ENCODE results near the gene CAPN2.

The CAPN2 gene

DNA sequence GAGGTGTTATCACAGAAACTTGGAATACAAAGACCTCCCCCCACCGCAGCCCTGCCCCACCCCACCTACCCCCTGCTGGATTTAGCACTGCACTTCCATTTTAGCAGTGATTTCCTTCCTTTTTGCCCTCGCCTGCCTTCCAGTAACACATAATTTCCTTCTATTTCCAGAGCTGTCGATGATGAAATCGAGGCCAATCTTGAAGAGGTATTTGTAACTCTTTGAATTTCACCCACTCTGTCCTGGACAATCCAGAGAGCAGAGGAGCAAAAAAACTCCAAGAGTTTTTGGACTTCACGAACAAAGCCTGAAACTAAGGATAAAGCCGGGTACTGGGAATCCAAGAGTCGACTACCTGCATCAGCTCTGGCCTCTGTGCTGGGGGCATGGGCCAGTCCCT, 49.1 kb downstream of the CAPN2 start:
- DNase-seq (ENCODE audit: low spot score), result no peak

DNA sequence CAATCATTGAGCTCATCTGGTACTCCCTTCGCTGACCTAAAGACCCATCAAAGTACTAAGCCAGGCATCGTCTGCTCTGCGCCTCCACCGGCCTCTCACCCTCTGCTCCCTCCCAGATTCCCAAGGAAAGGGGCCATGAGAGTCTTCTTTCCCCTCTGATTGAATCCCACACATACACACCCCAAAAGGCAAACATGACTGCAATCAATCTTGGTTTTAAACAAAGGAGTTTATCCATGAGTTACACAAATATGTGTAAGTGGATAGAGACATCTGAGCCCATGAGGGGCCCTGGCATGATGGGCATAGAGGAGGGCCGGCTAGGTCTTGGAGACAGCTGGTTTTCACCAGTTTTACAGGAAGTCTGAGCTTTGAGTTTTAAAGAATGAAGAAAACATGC, 50.9 kb downstream of the CAPN2 start:
- no peak for DNase-seq (ENCODE audit: low spot score)

DNA sequence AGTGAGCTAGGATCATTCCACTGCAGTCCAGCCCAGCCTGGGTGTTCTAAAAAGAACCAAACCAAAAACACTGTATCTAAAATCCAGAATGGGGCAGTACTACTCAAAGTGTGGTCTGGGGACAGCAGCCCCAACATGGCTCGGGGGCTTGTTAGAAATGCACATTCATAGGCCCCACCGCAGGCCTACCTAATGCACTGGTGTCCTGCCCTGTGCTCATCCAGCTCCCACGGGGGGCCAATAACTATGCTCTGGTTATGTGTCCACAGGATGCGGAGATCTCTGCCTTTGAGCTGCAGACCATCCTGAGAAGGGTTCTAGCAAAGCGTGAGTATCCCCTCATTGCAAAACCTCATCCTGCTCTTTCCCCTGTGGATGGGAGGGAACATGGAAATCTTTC, 51.5 kb downstream of the CAPN2 start:
- no peak for DNase-seq (ENCODE audit: low spot score)

DNA sequence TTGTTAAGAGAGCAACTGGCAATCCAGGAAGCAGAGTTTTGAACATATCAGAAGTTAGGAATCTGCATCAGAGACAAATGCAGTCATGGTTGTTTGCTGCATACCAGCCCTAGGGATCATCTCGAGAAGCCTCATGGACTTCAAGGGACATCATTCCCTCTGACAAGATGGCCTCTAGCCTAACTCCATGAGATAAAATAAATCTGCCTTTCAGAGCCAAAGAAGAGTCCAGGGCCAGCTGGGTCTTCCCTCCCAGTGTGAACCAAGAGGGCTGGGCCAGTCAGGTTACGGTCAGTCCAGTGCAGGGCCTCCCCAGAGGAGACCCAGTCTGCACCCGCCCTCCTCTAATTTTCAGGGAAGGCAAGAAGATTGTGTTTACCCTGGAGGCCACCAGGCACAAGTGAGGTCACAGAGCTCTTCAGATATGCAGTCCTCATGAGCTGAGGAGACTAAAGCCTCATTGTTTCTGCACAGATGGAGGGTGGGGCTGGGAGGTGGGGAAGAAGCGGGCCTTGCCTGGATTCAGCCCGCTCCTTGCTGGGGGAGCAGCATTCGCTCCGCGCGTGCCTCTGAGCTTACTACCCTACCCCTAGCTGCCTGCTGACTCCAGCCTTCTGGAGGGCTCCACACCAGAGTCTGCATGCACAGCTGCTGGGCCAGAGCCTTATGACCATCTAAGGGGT, 52.8 kb downstream of the CAPN2 start:
- DNase-seq (ENCODE audit: low spot score), result no peak

DNA sequence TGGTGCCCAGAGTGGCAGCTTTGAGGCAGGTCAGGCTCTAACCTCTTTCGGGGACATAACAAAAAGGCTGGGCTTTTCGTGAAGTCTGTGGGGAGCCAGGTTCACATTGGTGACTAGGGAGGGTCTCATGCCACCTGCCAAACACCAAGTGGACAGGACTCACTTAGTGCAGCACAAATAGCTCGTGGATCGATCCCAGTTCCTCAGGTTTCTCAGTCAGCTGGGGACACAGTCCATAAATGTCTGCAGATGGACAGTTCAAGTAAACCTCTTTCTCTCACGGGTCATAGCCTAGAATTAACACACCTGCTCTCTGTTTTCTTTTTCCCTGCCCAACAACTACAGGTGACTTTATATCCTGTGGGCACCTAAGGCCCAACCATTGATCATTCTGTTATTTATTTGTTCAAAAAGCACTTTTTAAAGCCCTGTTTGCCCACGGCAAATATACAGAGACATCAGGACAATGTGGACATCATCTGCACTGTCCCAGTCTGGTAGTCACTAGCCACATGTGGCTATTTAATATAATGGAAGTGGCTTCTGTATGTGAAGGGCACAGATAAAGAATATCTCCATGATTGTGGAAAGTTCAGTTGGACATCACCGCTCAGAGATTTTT, 53.5 kb downstream of the CAPN2 start:
- DNase-seq (ENCODE audit: low spot score), result no peak

DNA sequence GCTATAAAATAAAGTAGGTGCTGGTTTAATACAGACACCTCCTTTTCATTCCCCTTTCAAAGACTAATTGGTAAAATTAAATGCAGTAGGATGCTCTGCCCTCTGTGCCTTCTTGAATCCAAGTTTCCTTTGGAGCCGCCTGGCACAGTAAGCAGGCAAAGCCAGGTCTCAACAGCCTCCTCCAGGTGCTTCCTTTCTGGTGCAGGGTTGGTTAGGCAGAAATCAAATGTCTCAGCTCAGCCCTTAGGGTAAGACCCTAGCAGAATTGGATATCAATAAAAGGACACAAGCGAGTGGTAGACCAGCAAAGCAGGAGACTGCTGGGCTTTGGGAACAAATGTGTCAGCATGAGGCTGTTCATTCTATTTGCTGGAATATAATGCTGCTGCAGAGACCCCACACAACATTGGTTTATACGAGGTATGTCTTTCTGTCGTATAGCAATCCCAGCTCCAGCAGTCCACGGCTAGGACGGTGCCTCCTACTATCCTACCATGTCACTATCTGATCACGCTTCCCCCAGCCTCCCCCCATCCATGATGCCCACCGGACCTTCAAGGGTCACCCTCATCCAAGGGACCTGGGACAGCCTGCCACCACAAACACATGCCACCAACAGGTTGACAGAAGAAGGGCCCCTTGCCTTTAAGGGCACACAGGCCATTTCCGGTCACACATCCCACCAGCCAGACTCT, 58.4 kb downstream of the CAPN2 start:
- DNase-seq (ENCODE audit: low spot score), result no peak

DNA sequence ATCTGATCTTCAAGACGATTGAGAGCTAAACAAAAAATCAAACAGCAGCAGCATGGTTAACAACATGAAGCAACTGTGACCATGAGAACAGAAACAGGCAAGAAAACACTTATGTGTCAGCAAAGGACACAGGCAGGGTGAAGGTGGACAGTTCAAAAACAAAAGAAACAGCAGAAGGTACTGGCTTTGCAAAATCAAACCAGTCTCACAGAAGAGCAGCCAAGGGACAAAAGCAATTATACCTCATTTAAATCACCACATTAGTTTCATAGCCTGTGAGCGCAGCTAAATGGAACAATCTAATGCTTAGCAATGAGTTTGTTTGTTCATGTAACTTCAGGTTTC, 59.1 kb downstream of the CAPN2 start:
- DNase-seq (ENCODE audit: low spot score), result no peak

DNA sequence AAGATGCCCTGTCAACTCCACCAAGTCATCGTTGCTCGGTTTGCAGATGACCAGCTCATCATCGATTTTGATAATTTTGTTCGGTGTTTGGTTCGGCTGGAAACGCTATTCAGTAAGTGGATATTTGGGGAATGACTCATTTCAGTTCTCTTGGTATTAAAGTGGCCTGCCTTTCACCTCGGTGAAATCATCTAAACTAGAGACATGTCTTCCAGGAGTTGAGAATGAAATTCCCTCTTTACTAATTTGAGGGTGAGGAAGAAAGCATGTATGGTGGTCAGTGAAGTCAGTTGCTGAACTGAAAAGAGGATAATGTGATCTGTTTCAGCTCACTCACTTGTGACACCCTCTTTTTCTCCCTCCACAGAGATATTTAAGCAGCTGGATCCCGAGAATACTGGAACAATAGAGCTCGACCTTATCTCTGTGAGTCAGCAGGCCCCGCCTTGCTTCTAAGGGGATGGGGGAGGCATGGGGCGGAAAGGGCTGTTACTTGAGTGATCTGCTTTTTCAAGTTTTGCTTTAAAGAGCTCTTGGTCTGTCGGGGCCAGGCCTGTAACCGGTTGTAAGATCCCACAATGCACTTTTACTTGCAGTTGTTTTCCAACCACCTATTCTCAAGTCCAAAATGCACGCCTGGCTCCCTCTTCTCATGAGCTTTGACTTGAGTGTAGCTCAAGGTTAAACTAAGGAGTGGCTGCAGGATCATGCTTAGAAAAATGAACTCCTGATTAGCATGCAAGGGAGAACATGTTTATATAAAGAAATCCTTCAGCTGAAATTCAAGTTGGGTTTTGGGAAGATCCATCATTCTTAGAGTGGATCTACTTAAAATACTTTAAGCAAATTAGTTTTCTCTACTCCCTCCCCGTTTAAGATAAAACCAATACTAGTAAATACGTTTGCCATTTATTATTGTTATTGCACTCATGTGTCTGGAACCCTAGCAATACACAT, 59.8 kb downstream of the CAPN2 start:
- peak; percentile 55 for DNase-seq (ENCODE audit: low spot score)

DNA sequence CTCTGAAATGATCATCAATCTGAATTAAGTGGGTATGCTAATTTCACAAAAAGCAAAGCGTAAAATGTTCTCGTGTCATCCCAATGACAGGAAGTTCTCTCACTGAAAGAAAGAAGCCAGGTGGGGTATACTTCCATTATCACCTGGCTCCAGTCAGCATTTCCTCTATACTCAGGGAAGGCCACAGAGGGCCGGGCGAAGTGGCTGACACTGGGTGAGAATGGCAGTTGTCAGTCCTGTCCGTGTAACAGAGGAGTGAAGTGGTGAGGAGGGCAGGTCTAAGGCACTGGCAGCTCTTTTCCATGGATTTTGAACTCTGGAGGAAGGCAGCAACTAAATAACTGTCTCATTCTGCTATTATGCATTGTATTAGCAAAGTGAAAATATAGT, 60.4 kb downstream of the CAPN2 start:
- no peak for DNase-seq (ENCODE audit: low spot score)

DNA sequence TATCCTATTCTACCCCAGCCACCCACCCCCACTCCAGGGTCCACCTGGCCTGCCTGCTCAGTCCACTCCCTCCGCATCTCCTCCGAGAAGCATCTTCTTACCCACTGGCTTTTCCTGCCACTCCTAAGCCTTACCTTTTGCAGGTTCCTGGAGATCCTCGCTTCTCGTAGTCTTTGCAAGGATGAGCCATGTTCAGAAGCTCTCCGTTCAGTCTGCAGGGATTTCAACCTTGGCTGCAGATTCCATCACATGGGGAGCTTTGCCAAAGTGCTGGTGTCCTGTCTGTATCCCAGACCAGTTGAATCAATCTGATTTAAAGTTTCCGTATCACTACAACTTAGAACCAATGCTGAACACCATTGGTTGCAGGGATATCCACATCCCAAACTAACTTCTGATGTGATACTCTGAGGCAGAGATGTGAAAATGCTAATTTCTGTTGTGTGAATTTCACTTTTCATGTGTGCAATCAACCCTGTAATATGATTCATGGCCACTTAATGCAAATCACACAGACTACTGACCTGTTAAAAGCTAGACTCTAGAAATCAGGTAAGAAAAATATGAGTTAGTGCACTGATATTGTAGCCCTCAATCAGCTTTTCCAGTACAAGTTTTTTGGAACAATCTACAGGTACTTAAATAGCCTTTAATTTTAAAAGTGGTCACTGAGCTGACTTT, 61.9 kb downstream of the CAPN2 start:
- DNase-seq (ENCODE audit: low spot score), result no peak

DNA sequence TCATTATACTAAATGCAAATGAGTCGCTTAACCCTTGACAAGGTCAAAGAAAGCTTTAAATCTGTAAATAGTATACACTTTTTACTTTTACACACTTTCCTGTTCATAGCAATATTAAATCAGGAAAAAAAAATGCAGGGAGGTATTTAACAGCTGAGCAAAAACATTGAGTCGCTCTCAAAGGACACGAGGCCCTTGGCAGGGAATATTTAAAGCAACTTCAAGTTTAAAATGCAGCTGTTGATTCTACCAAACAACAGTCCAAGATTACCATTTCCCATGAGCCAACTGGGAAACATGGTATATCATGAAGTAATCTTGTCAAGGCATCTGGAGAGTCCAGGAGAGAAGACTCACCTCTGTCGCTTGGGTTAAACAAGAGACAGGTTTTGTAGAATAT, 62.7 kb downstream of the CAPN2 start:
- DNase-seq (ENCODE audit: low spot score), result no peak

DNA sequence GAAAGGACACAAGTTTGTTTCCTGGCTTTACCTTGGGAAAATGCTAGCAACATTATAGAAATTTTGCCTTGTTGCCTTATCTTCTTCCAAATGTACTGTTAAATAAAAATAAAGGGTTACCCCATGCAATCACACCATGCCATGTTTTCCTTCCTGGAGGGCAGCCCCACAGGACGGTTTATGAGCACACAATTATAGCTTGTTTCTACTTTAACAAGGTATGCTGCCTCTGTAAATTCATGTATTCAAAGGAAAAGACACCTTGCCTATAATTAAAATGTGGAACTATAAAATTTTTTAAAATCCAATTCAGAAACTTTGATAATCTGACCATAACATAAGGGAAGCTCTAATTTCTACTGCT, 63.4 kb downstream of the CAPN2 start:
- DNase-seq (ENCODE audit: low spot score), result no peak

DNA sequence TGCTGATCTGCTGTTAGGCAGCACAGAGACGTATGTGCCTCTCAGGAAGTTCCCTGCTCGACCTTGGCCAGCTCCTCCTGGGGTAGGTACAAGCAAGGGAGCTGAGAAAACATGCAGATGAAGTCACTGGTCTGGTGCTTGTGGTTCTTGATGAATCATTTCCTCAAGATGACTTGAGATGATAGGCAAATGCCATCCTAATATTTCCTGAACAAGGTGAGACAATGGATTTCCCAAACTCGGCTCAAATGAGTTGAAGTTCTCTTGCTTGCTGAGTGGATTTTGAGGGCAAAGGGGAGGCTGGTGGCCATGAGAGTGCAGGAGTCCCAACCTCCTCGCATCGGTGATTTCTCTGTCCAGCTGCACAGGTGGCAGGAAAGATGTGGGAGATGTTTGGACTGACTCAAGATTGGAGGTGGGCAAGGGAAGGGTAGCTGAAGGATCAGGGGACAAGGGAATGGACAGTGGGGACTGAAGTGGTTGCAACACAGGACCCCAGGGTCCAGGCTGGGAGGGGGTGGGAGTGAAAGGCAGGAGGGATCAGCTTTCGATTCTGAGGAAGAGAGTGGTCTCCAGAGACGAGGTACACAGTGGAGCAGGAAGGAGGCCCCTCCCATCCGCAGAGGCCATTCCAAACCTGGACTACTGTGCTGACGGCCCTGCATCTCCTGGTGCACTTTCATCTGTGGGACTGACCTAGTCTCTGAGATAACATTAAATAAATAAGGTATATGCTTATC, 63.9 kb downstream of the CAPN2 start:
- DNase-seq (ENCODE audit: low spot score), result no peak

DNA sequence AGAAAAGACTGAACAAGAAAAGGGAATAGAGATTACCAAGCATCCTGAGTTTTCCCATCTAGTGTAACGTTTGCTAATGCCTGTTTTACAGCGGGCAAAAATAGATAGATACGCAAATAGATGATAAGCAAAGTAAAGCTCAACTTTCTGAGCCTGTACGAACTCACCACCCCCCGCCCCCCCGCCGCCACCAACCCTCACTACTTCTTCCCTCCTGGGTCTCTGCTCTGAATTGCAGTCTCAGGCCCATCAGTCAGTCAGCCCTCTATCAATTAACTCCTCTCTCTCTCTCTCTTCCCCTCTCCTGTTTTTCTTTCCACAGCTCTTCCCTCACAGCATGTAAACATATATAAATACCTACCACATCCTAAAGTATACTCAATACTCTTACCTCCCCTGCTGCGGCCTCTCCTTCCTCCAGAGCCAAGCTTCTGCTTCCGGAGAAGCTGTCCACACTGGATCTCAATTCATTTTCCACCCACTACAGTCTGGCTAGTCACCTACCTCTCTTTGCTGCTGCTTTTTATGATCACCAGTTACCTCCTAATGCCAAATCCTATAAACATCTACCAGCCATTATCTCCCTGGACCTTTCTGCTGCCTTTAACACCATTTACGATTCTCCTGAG, 64.6 kb downstream of the CAPN2 start:
- no peak for DNase-seq (ENCODE audit: low spot score)

DNA sequence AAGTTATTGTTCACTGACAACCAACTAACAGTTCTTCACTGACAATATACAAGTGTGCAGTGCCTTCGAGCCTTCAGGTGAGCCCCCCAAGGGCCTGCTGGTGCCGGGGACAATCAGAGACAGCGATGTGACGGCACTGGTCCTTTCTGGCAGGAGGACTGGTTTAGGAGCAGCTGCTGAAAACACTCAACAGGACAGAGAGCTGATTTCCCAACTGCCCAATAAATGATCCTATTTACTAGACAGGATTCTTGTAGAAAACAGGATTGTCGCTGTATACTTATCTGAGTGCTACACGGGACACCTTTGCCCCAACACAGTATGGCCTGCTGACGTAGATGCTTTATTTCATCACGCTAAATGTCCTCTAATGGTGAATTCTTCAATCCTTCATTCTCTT, 68.0 kb downstream of the CAPN2 start:
- no peak for DNase-seq (ENCODE audit: low spot score)

DNA sequence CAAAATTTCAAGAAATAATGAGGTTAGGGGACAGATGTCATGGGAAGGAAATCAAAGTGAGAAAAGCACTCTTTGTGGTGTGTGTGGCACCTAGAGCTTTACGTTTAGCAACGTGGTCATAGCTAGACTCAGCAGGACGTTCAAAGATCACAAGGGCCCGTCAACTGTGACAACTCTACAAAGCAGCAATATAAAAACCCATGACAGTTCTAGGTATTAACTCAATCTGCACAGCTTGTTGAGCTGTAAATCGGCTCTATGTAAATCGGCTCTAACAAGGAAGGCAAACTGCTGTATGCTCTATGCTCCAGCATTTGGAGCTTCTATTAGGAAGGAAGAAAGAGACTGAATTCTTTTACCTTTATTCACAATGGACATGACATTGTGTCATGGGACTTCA, 68.6 kb downstream of the CAPN2 start:
- DNase-seq (ENCODE audit: low spot score), result no peak

DNA sequence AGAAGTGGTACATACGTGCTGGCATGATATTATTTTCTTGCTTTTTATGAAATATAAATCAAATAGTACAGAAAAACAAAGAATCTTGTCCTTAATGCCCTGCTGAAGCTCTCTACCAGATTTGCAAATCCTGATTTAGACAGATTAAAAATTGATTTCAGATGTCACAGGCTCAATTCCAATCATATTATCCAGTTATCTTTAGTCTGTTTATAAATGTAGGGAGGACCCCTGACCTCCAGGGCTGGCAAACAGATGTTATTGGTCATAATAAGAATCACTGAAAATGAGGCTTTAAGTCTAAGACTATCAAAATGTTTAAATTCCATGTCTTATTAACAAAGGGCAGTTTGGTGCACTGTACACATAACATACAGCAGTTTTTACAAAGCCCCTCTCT, 71.3 kb downstream of the CAPN2 start:
- no peak for DNase-seq (ENCODE audit: low spot score)

DNA sequence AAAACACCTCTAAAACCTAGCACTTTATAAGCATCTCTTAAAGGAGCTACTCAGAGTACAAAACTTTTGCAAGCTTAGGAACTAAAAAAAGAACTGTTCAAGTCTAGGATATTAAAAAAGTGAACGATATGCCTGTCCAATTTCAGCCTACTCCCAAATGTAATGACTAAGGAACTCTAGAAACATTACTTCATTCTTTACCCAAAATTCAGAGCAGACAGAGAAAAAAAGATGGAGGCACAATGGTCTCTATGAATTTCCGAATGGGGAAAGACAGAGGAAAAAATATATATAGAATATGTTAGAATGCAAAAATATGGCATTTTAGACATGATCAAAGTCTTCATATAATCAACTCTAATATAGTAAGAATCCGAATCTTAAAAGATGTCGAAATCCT, 72.2 kb downstream of the CAPN2 start:
- no peak for DNase-seq (ENCODE audit: low spot score)

DNA sequence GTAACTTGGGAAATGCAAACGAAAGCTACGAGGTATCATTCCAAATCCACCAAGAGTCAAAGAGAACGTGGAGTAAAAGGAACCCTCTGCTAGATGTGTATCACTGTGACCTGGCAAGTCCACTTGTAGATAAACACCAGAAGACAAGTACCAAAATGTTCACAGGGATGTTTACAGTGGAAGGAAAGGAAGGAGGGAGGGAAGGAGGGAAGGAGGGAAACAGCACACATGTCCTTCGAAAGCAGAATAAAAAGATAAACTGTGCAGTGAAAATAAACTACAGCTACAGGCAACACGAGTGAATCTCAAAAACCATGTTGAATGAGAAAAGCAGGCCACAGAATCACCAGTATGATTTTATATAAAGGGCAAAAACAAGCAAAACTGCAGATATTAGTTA, 73.5 kb downstream of the CAPN2 start:
- DNase-seq (ENCODE audit: low spot score), result no peak

DNA sequence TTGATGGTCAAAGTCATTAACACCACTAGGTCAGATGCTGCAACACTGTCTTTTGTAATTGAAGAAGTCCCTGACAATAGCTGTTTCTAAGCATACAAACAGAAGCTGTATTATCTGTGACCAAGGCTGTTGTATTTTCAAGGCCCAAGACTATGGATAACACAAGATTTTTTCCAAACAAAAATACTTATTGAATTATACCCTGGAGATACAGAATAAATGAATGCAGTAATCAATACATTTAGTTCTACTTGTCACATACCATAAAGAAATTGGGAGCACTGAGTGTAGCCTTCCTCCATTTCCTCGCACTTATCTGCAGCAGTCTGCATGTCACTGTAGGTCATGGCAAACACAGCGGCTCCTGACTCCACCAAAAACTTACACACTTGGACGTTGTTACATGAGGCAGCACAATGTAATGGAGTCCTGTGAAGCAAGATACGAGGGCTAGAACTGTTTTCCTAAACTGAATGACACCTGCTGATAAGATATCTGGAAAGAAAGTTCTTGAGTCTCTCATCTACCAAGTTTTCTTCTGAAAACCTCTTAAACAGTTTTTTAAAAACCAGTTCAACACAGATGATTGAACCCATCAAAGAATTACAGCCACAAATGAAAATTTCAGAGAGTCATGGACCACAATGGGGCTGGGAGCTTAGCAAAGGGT, 76.5 kb downstream of the CAPN2 start:
- no peak for DNase-seq (ENCODE audit: low spot score)

All from iPS-NIHi11 (cell line).